NCI-H1092 (cell line): ENCODE results near the gene FEM1B.
"Not testable (repeated sequence)": the region's sequence is repeated elsewhere in the genome, so short reads cannot be mapped to it uniquely, and the experiment has no call there.

ENCODE experiments used
- DNase-seq: peaks from one replicate; lab custom pipeline; 2025; lab: John Stamatoyannopoulos, UW

FEM1B gene

DNA sequence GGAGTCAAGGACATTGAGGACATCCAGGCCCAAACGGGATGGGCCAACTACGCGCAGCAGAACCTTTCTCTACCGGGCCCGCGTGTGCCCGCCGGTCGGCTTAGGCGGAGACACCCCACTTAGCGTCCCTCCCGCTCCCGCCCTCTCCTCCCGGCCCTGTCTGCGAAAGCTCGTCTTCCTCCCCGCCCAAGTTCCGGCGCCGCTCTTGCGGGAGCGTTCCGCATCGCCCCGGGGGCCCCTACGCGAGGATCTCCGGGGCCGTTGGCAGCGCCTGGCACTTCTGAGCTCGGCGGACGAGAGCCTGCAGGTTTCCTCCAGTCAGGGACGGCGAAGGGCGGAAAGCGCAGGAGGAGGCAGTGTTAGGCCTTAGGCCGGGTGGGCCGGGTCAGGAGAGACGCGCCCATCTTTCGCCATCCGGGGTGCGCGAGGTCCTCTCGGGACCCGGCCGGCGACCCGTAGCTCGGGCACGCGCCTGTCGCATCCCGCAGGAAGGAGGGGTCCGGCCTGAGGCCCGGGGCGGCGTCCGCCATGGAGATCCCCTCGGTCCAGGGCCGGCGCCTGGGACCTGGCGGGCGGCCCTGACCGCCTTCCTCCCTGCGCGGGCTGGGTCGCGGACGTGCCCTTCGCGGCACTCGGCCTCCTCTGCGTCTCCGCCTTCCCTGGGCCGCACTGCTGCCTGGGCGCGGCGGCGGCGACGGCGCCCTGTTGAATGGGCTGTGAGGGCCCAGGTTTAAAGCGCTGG lies at the start of gene FEM1B:
Gene FEM1B (plus strand): TSS at position 143 of the 742 bp plus-strand sequence. CDS start 673 bp downstream, outside the sequence.
- DNase-seq: peak; percentile 72

DNA sequence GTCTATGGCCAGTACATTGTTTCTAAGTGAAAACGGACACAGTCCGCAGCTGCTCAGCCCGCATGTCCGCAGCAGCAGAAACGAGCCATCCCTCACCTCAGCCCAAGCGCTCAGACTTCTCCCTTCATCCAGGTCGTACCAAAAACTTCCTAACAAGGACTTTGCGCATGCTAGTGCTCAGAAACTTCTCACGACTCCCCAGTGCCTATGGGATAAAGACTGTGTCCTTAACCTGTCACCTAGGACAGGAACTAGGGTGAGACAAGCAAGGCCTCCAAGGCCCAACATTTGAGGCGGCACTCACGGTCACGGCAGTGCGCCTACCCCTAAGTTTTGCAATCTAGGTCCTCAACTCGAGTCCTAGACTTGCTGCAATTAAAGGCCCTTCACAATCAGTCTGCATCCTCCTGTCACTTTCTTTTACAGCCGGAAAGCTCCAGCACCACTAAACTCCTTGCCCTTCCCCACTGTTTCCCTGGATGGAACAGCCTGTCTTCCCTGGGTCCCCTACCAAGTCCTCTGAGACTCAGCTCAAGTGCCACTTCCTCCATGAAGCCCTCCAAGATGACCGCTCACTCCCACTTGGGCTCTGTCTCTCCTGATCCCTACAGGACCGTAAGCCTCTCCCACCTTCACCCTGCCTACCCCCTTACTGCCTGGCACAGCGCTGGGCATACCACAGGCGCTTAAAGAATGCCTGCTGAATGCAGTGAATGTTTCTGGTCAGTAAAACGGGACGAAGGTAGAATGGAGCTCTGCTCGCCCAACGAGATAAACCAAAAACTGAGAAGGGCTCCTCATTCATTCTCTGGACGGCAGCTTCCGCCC lies 49.2 kb upstream of the FEM1B start:
- no peak for DNase-seq

DNA sequence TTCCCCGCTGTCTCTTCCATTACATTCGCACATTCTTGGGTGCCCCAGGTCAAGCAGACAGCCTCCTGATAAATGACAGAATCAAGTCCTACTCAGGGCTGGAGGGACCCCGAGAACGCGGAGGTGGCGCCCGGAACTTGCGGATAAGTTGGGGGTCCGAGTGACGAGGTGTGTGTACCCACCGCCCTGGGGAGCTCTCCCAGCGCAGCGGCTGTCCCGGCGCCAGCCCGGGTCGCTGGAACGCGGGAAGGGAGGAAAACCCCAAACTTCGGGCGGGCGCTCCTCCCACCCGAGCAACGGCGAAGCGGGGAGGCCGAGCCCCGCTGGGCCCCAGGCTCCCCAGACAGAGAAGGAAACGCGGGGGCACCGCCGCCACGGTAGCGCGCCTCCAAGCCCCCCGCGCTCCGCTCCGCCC lies 48.6 kb upstream of the FEM1B start:
- DNase-seq: no peak

DNA sequence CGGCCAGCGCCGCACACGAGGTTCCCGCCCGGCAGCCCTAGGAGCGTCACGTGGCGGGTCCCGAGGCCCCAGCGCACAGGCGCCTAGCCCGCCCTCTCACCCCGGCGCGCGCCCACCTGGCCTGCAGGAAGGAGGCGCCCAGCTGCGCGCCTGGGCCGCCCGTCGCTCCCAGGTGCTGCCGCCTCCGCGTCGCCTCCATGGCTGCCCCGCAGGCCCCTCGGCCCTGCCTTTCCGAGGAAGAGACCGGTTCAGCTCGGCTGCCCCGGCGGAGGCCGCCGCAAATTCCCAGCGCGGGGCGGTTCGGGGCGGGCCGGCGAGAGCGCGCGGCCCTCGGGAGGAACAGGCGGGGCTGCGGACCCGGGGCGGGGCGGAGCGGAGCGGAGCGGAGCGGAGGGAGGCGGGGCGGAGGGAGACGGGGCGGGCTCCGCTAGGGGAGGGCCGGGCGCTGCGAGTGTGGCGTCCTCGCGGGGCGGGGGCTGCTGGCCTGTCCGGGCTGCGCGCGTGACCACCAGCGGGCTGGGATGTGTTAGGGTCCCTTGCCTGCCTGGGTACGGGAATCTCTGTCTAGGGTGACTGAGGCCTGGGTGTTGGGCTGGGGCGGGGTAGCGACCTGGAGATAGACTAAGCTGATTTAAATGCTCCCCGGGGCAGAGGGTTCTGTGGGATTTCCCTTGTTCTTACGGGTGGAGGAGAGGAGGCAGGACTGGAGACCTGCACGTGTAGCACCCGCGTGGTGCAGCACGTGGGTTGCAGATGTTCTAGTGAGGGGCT lies 48.0 kb upstream of the FEM1B start, which contains the start of gene CLN6:
Gene CLN6 (minus strand): TSS at position 343 of the 771 bp plus-strand sequence. CDS start 144 bp downstream, at position 199.
- peak; percentile 60 for DNase-seq

DNA sequence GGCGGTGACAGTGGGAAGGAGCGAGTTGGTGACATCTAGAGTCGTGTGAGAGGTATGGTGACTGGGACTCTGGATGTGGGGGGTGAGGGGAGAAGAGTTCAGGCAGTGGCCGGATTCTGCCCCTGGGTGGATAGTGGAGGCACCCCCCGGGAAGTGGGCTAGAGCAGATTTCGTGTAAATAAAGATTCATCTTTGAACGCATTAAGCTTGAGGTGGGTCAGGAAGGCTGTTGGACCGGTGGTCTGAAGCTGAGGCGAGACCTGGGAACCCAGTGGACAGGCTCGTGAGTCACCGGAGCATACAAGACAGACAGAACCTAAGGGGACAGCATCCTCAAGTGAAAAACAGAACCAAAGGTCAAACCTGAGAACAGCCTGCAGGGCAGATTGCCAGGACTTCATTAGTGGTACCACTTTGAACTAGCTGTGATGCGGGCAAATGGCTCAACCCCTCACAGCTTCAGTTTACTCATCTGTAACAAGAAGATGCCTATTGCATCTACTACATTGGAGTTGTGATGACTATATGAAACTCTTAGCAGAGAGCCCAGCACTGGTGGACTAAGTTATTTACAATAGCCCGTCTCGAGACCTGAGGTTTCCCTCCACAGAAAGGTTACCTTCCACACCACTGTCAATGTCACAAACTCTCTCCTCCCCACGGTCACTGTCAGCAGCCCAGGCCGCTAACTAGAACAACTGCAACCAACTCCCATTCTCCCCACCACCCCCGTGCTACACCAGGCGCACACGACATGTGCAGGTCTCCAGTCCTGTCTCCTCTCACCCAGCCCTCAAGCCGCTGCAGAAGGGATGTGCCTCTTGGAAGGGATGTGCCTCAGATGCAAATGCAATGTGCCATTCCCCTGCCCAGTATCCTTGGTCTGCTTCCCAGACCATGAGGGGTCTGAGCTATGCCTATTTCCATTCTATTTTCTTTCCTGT lies 47.1 kb upstream of the FEM1B start:
- DNase-seq: no peak

DNA sequence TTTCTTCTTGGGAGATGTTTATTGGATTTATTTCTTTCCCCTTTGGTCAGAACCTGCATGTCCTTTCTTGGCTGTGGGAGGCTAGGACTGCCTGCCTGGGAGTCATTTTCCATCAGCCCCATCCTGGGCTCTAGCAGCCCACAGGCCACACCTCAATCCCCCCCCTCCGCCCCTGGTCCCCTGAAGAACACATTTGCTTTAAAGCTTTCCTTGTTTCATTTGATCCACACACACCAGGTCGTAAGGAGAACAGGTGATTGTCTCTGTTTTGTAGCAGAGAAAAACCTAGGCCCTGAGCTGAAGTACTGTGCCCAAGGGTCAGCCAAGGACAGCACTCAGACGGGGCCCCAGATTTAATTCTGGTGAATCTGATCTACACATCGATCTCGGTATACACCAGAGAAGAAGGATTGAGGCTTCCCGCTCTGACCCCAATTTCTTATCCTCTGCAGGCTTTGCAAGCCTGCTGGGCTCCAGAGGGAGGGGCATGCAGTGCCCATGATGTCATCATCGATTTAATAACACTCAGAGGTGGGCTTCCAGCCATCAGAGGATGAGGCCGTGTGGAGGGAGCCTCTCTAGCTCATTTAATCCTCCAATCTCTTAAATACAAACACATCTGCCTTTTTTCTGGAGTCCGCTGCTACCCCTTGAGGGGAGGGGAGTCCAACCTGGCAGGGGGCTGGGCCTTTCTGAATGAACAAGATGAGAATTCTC lies 46.3 kb upstream of the FEM1B start:
- no peak for DNase-seq

DNA sequence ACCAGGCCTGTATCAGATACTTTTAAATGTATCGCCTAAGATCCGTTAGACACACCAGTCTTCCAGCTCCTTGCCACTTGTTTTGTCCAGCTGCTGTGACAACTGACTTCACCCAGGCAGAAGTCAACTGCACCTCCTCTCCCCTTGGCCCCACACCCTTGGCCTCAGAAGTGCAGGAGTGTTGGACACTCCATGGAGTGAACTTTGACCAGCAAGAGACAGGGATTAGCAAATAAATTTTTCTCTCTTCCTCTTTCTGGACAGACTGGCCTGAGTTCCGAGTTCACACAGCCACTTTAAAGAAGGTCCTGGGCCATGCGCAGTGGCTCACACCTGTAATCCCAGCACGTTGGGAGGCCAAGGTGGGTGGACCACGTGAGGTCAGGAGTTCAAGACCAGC lies 45.1 kb upstream of the FEM1B start:
- no peak for DNase-seq

DNA sequence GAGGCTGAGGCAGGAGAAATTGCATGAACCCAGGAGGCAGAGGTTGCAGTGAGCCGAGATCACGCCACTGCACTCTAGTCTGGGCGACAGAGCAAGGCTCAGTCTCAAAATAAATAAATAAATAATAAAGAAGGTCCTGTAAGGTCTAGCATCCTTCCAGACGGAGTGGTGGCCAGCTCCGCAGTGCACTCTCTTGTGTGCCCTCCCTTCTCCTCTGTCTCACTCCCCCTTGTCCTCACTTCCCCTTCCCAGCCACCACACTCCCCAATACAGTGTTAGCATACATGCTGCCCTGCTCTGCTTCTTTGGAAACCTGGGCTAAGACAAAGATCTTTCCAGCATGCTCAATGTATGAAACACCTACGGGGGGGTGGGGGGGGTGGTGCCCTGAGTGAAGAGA lies 44.6 kb upstream of the FEM1B start:
- DNase-seq: no peak

DNA sequence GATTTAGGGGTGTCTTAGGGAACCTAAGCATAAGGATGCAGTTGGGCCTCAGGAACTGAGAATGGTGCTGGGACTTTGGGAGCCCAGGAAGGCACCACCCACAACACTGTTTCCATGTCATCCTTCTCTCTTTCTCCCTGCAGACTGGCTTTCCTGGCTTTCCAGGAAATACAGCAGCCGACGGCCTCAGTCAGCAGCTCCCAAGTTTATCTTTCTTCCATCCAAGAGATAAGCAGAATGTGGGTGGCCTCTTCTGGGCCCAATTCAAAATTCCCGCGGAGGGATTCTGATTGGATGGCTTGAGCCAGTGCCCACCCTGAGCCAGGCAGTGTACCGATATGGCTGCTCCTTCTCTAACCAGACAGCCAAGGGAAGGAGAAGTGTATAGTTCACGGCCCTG lies 43.5 kb upstream of the FEM1B start:
- no peak for DNase-seq

DNA sequence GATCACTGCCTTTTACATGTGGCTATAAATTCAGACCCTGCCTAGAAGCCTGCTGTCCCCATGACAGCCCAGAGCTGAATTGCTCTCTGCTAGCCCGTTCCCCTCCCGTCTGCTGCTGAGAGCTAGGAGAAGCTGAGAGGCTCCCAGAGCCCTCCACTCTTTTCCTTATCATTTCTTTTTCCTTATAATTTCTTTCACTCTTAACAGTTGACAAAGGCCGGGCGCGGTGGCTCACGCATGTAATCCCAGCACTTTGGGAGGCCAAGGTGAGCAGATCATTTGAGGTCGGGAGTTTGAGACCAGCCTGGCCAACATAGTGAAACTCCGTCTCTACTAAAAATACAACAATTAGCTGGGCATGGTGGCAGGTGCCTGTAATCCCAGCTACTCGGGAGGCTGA lies 43.0 kb upstream of the FEM1B start:
- DNase-seq: not testable (repeated sequence)

DNA sequence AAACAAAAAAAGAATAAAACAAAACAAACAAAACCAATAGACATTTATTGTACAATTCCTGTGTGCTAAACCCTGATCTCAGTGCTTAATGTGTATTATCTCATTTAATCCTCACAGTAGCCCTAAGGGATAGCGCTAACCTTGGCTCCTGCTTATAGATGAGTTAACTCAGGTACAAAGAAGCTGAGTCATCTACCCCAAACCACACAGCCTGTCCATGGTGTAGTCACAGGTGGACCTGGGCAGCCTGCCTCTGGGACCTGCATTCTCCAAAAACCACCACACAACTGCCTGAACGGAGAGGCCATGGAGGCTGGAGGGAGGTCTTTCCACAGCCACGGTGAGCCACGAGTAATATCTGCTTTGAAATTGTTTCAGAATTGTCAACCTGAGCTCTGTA lies 42.5 kb upstream of the FEM1B start:
- no peak for DNase-seq

DNA sequence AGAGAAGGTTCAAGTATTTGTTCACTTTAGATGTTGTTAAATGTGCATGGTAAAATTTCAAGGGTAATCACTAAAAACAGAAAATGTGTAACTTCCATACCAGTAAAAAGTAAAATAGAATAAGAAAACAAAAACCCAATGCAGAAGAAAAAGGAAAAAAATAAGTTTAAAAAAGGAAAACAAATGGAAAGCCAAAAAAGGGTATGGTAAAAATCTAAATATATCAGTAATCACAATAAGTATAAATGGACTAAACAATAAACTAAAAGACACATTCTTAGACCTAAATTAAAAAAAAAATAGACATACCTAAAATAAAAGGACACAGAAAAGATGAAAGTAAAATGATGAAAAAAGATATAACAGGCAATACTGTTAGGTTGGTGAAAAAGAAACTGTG lies 38.5 kb upstream of the FEM1B start:
- no peak for DNase-seq

DNA sequence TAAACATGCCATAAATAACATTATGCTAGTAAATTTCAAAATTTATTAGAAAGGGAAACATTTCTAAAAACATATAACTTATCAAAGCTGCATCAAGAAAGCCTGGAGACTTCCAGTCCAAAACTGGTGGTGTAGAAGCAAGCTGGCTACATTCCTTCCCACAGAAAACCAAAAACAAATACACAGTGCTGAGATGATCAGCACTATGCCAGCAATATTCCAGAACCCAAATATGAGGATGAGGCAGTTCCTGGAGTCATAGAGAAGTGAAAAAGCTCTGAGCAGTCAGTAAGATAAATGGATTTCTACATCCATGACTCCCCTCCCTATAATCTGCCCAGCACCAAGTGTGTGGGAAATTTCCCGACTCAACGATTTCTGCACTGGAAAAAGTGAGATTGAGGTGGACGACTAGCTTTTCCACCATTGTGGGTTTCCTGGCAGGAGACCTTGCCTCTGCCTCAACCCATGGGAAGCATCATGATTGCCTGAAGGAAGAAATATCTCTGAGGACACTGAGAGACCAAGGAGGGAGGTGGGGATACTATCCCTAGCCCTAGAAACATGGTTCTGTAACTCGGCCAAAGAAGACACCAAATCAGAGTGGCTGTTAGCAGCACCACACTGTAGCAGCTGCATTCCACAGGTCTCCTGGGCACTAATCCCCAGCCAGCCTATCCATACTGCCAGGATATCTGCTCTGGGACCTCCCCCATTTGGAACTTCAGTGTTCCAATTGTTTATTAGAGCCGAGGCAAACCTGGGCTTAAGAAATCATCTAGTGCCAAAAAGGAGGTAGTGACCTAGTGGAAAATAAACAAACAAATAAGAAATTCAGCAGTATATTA lies 36.2 kb upstream of the FEM1B start:
- DNase-seq: no peak

DNA sequence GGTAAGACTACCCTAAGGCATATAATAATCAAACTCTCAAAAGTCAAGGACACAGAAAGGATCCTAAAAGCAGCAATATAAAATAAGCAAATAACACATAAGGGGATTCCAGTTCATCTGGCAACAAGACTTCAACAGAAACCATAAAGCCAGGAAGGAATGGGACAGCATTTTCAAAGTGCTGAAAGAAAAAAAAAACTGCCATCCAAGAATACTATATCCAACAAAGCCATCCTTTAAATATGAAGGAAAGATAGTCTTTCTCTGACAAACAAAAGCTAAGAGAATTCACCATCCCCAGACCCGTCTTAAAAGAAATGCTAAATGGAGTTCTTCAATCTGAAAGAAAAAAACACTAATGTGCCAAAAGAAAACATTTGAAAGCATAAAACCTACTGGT lies 33.3 kb upstream of the FEM1B start:
- no peak for DNase-seq

DNA sequence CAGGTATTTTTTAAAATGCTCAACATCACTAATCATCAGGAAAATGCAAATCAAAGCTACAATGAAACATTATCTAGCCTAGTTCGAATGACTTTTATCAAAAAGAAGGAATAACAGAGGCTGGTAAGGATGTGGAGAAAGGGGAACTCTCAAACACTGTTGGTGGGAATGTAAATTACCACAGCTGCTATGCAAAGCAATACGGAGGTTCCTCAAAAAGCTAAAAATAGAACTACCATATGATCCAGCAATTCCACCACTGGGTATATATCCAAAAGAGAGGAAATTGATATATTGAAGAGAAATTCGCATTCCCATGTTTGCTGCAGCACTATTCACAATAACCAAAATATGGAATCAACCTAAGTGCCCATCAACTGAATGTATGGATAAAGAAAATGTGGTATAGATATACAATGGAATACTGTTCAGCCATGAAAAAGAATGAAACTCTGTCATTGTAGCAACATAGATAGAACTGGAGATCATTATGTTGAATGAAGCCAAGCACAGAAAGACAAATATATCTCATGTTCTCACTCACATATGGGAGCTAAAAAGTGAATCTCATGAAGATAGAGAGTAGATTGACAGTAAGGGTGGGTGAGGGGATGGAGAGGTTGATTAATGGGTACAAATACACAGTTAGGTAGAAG lies 28.4 kb upstream of the FEM1B start:
- DNase-seq: no peak

DNA sequence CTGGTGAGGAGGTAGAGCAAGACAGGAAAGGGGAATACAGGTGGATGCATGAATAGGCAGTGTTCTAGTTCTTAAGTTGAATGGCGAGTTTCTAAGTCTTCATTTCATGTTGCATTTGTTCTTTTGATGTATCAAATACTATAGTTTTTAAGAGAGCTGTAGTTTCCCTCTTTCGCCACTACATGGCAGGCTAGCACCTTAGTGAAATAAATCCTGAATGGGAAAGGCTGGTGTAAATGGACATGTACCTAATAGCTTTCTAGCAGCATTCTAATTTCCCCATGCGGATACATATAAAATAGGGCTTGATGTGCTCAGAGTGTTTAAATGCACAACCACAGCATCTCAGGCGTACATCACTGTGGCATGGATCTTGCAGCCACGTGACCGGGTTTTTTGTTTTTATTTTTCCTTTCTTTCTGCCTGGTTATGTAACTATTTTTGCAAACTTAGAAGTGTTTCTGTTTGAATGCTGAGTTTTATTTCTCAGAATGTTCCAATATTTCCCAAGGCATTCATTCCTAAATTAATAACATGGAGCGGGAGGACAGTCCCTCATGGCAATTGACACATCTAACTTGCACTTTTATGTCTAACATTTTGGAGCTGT lies 24.5 kb upstream of the FEM1B start:
- DNase-seq: peak; percentile 14

DNA sequence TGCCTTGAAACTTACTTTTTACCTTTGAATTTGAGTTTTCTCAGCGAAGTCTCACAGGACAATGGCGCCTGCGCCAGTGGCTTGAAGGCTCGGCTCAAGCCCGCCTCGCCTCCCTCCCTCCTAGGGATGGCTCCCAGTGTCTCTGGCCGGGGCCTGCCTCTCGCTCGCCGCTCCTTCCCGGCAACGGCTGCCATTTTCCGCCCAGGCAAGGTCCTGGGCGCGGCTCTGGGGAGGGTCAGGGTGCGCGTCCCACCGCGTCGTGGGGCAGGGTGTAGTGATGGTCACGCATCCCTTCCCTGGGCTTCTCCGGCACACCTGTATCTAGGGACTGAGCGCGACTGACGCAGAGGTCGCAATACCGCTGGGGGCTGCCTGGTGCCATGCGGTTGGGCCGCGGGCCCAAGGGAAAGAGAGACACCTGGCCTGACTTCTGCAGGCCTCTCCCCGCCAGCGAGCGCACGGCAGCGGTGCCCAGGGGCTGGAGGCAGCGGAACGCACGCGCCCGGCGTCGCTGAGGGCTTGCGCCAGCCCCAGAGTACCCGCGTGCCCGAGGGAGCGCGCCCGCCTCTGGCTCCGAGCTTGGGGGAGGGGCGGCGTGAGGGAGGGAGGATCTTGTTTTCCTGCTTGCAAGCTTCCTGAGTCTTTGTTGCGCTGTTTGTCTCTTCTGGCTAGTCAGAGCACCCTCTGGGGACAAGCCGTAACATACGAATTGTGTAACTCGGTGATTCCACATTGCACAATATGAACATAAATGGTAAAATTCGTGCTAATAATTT lies 20.7 kb upstream of the FEM1B start:
- peak; percentile 69 for DNase-seq

DNA sequence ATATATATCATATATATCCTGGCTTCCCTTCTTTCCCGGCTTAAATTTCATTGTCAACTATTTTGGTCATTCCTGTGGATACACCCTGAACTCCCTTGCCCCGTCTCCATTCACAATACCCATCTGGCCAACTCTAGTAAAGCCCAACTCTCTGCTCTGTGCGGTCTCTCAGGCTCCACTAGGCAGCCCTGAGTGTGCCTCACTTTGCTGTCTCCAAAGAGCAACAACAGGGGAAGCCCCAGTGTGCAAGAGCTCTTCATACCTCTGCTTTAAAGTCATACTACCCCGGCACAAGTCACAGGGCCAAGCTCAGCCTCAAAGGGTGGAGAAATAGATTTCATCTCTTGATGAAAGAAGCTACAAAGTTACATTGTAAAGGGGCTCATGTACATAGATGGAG lies 18.9 kb upstream of the FEM1B start:
- DNase-seq: no peak
